Colon (tissue), 2 donors: ENCODE data around the gene PRR22.
"Not testable (repeated sequence)": the region's sequence is repeated elsewhere in the genome, so short reads cannot be mapped to it uniquely, and the experiment has no call there.

ENCODE experiments used
- FAIRE-seq: peaks from 2 replicates; lab custom pipeline; 2012; peaks lifted over from hg19 to GRCh38; lab: Jason Lieb, UNC
- donor health status: control.
- donor health status: control.

PRR22 gene

GRCh38 chr19:5749505-5749904 lies 35.0 kb downstream of the PRR22 start:
- FAIRE-seq, result no peak

- FAIRE-seq, result not testable (repeated sequence)
These were observed 35.6 kb downstream of the PRR22 start for GRCh38 chr19:5748920-5749319.

DNA sequence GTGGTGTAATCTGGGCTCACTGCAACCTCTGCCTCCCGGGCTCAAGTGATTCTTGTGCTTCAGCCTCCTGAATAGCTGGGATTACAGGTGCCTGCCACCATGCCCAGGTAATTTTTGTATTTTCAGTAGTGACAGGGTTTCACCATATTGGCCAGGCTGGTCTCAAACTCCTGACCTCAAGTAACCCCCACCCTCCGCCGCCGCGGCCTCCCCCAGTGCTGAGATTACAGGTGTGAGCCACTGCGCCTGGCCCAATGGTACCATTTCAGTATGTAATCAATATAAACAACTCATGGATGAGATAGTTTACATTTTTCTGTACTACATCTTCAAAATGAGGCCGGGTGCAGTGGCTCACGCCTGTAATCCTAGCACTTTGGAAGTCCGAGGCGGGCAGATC lies 39.5 kb downstream of the PRR22 start:
- not testable (repeated sequence) for FAIRE-seq

GRCh38 chr19:5743630-5744029 lies 40.9 kb downstream of the PRR22 start:
- FAIRE-seq, result no peak

- no peak for FAIRE-seq
These were observed 42.5 kb downstream of the PRR22 start for GRCh38 chr19:5742051-5742450.

DNA sequence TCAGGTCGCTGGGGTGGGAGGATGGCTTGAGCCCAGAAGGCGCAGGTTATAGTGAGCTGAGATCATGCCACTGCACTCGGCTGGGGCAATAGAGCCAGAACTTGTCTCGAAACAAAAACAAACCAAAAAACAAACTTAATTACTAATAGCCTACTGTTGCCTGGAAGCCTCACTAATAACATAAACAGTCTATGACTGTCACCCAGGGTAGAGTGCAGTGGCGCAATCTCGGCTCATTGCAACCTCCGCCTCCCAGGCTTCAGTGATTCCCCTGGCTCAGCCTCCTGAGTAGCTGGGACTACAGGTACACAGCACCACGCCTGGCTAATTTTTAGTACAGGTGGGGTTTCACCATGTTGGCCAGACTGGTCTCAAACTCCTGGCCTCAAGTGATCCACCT lies 46.1 kb downstream of the PRR22 start:
- no peak for FAIRE-seq

- not testable (repeated sequence) for FAIRE-seq
These were observed 51.4 kb downstream of the PRR22 start for GRCh38 chr19:5733172-5733571.
